NCI-H2196 treated with DMSO at 0.1 percent for 48 hours (cell line): Measurements from ENCODE around the gene NEUROD1.

Source experiments
- DNase-seq: peaks from one replicate; lab custom pipeline; 2025; ENCODE audit not compliant: unreplicated experiment; lab: John Stamatoyannopoulos, UW

Gene NEUROD1

DNA sequence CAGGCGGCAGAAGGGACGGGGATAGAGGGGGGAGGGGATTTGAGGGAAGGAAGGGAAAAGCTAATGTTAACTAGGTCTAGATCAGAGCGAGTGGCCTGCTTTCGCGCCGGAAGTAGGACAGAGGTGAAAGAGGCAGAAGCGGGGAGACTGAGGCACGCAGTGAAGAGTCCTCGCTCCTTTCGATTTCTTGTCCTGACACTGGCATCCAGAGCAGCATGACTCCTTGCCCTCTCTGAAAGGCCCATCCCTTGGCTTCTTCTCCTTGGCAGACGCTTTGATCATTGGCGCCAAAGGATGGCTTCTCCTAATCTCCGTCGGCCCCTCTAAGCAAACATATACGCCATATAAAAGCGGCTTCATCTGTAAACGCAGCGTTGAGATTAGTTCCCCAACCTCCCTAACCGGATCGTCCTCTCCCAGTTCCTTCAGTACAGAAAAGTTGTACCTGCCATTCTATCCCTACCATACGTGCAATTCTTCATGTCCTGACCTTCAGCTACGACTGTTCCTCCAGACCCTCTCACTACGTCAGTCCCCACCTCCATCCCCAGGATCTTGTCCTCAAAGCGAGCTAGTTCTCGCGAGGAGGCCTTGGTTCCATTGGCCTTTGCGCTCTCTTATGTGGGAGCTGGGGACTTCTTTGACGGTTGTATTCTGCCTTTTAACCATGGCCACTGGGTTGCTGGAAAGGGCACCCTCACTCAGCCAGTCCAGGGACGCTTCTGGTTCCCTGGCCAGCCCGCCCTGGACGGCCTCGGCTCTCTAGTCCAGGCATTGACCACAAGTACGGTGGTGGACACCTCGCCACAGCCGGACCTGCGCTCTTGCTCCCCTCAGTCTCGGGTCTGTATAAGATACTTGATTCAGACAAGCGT is 857 bp upstream of the NEUROD1 start:
- DNase-seq = no peak

DNA sequence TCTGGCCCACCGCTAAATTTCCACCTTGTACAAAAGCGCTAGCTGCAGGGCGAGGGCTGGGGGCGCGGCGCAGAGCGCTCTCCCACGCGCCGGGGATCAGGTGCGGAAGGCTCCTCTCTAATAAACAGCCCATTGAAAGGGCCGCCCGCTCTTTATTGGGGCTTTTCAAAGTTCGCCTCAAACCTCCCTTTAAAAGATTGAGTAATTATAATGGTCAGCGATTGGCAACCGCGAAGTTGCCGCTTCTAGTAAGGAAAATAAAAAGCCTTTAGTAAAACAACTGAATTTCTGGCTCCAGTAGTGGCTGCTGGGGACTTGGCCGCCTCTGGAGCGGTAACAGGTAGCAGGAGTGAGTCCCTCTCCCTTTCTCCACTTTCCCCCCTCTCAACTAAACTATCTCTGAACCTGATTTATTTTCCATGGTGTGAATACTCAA is 755 bp downstream of the NEUROD1 start:
- DNase-seq = no peak

DNA sequence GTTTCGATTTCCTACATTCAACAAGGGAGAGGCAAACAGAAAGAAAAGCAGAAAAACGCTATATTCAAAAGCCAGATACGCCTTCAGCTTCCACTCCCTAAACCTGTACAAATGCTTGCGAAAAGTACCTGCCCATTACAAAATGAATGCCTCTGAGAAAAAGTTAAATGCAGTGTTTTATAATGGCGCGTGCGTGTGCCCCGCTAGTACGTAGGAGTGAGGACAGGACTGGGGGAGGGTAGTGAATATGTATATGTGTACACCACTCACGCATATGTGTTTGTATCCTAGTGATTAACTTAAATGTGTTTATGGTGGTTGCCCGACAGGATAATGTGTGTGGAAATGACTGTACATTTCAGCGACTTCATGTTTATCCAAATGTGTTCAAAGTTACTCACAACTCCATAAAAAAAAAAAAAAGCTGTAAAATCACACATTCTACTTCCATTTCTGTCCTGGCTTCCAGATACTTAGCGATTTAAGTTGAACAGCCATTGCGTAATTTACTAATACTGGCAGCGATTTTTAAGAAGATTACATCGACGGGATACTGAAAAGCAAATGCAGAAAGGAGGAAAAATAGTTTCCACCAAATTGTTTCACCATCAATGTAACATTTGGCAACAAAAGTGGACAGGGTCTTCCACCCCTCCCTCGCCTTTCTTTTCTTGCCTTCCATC is 1.3 kb downstream of the NEUROD1 start:
- no peak for DNase-seq

DNA sequence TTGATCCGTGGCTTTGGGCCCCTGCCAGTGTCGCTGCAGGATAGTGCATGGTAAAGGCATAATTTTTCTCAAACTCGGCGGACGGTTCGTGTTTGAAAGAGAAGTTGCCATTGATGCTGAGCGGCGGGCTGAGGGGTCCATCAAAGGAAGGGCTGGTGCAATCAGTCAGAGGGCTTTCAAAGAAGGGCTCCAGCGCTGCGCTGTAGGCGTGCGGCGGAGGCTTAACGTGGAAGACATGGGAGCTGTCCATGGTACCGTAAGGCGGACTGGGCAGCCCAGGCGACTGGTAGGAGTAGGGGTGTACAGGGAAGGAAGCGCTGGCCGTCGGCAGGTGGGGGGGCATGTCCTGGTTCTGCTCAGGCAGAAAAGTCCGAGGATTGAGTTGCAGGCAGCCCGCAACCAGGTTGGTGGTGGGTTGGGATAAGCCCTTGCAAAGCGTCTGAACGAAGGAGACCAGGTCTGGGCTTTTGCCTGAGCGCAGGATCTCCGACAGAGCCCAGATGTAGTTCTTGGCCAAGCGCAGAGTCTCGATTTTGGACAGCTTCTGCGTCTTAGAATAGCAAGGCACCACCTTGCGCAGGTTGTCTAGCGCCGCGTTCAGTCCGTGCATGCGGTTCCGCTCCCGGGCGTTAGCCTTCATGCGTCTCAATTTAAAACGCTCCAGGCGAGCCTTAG is 2.3 kb downstream of the NEUROD1 start:
- no peak for DNase-seq

DNA sequence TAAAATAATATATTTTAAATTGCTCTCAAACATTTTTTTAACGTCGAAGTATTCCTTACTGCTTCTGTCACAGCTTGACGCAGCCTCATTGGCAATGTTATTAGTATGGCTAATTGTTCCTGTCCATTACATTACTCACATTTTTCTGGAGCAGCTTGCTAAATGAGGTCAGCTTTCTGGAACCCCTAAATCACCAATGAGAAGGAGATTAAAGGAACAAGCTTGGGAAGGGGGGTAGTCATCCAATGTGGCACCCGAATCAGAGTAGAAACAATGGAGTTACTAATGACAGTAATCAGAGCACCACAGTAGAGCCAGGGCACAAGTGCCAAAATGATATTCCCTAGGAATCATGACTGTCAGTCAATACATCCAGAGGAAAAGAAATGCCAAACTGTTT is 5.1 kb downstream of the NEUROD1 start:
- no peak for DNase-seq

DNA sequence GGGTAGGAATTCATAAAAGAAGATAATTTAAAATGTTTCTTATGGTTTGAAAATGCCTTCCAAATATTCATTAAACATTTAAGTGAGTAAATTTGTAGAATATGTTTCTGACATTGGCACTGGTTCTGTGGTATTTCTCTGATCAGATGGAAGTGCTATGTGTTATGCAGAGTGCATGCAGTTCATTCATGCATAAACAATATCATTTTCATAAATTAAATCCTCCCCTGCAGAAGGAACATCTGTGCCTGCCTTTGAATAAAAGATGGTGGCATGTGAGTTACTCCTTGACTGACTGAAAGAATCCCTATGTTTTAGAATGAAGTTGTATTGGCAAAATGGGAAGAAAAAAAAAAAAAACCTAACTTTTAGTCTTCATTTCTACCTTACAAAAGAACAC is 5.9 kb downstream of the NEUROD1 start:
- DNase-seq = no peak

DNA sequence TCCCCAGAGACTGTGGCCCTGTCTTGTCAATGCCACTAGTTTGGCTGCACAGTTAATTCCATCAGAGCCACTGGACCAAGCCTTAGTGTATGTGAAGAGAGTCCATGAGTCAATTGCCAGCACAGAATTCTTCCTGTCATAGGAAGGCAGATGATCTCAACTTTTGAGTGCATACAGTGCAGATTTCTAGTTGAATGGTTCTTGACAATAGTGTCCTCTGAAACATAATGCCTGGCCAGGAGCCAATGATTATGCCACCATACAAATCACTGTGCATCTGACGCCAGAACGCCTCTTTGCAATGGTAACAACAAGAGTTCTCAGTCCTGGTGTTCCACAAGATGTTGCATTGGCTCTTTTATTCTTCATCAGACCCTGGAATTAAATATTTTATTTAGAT is 7.1 kb downstream of the NEUROD1 start:
- no peak for DNase-seq

DNA sequence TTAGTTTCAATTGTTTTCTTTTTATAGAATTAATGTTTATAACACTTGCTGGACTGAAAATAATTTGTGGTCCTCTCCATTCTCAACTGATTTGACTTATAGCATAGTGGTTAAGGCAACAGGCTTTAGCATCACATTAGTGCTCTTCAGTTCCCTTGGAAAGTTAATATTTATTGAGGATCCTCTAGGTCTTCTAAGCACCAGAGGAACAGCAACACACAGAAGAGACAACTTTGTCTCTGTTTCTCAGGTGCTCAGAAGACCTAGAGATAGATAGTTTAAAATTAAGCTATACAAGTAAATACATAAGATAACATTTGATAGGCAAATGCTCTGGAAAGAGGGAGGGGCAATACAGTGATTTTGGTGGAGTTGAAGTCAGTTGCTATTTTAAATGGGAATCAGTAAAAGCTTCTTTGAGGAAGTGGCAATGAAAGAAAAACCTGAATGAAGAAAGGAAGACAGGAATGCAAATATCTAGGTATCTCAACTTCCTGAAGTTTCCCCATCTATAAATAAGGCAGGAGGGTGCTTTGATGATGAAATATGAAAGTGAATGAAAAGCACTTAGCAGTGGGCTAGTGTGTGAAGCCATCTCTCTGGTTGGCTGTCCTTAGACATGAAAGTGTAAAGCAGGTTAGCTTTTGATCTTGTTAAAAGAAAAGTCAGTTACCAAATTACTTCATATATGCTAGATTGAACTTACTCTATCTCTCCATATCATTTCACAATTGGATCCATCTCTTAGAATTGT is 7.9 kb downstream of the NEUROD1 start:
- DNase-seq = no peak

DNA sequence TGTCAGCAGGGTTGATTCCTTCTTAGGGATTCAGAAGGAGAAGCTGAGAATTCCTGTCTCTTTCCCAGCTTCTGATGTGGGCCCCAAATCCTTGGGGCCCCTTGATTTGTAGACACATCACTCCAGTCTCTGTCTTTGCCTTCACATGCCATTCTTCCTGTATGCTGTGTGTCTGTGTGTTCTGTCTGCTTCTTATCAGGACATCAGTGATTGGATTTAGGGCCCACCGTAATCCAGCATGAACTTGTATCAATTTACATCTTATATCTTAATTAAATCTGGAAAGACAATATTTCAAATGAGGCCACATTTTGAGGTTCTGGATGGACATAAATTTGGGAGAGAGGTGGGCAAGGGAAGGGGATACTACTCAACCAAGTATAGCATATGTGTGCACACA is 9.7 kb downstream of the NEUROD1 start:
- DNase-seq = no peak

DNA sequence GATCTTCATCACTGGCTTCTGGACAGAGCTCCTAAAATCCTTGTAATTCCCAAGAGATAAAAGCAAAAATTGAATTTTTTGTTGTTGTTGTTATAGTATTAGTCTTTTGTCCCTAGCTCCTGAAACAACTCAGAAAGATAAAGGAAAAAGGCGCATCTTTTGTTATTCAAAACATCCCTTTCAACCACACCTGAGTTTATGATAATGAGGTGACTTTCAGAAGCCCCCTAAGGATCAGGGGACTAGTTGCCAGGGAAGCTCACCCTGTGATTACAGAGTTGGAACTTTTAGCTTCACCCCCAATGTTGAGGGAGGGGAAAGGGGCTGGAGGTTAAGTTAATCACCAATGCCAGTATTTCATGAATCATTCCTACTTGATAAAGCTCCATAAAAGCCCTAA is 13.1 kb downstream of the NEUROD1 start:
- no peak for DNase-seq

DNA sequence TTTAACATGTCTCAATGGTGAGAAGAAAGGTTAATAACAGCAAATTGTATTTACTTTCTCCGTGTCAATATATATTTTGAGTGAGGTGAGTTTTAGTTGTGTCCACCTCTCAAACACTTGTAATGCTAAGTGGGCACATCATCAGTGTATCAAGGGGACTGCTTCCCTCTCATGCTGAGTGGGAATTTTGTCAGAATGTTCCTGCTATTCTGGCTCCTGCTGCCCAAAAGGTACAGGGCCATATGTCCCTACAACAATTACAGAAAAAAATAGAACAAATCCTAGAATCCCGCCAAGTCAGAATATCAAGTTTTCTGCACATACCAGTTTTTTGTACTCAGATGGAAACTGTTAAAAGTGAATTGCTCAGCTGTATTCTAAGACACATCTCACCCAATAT is 18.0 kb downstream of the NEUROD1 start:
- DNase-seq = no peak

DNA sequence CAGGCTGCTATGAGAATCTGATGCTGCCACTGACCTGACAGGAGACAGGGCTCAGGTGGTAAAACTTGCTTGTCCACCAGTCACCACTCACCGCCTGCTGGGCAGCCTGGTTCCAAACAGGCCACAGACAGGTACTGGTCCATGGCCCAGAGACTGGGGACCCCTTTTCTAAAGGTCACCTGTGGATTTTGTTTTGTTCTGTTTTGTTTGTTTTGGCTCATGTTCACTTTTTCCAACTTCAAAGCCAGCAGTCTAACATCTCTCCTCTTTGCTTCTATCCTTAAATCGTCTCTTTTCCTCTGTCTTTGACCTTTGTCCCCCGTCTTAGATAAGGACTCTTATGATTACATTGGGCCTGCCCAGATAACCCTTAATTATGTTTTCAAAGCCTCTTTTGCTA is 20.1 kb downstream of the NEUROD1 start:
- no peak for DNase-seq

DNA sequence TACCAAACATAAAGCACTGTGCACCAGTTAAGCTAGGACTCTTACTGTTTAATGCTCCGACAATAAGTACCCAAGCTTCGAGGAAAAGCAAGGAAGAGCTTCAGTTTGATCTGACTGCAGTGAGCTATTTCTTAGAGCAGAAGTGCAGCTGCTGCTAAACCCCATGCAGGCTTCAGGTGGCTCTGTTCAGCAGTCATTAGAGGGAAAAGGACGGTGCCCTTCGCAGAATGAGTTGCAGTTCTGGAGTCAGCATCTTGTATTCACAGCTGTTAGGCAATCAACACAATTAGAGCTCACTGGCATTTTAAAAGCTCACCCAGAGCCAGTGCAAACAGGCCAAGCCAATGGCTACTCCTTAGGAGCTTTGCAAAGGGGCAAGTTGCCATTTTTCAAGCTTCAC is 21.9 kb downstream of the NEUROD1 start:
- no peak for DNase-seq

DNA sequence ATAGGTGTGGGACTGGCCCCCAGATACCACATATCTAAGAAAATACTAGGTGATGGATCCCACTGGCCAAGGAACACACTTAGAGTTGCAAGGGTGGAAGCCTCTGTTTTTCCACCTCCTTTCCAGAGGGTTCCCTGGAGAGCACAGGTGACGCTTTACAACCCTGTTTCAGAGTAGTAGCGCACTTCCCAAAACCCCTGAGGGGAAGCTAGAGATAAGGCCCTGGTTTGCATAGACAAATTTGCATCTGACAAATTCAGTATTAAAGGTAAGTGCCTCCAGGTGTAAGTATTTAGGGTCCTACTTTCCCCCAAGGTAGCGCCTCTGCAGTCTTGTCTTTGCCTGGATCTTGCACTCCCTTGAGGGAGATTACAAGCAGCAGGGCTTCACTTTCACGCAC is 22.9 kb downstream of the NEUROD1 start:
- DNase-seq = no peak

DNA sequence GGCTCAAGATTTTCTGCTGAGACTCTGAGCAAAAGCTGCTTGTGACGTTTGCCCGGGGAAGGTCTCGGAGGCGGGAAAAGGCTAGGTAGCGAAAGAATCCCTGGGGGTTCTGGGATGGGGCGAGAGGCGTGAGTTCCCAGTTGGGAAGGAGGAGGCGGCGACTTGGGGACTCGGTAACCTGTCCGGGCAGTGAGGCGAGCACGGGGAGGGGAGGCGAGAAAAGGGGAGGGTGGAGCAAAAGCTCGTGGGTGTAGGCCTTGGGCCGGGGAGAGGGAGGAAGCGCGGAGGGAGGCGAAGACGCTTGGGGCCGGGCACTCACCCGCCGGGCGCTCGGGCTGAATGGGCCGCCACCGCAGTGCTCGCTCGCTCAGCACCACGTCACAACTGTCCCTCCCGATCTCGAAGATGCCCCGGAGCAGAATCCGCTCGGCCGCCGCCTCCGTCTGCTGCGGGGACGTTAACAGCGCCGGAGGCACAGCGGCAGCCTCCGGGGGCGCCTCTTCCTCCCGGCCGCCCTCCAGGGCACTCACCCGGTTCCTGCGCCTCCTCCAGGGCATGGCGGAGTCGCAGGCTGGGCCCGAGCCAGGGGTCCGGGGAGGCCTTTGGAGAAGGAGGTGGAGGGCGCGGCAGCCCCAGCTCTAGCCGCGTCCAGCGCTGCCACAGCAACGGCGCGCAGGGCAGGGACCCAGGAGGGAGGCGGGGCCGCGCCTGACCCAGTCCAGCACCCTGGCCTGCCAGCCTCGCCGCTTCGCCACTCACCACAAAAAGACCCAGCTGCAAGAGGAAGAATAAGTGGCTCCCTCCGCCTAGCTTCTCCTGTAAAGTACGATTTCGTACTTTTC is 23.6 kb downstream of the NEUROD1 start, which contains the start of gene CERKL:
CERKL (minus strand) TSS at position 656 of the 842 bp plus-strand sequence; CDS start at position 557, 99 bp downstream.
- DNase-seq = no peak

DNA sequence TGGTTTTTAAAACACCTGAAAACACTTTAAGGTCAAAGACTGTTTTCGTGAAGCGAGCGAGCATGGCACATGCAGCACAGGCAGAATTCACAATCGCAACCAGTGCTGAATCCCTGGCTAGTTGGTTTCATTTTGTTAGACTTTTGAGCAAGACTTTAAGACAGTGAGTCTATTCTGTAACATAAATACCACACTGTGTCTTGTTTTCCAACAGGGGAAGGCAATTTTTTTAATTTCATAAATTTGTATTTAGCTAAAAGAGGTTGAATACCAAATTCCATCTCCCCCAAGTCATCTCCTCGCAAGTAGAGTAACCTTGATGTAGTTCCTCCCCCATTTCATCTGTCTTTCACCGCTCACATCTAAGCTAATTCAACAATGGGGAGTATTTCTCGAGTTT is 24.8 kb downstream of the NEUROD1 start:
- no peak for DNase-seq

DNA sequence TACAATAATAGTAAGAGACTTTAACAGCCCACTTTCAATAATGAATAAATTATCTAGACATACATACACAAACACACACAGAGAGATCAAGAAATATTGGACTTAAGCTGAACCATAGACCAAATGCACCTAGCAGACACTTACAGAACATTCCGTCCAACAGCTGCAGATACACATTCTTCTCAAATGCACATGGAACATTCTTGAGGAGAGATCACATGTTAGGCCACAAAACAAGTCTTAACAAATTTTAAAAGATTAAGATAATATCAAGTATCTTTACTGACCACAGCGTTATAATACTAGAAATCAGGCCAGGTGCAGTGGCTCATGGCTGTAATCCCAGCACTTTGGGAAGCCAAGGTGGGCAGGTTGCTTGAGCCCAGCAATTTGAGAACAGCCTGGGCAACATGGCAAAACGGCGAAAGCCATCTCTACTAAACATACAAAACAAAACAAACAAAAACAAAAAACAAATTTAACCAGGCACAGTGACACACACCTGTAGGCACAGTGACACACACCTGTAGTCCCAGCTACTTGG is 30.8 kb downstream of the NEUROD1 start:
- DNase-seq = no peak

DNA sequence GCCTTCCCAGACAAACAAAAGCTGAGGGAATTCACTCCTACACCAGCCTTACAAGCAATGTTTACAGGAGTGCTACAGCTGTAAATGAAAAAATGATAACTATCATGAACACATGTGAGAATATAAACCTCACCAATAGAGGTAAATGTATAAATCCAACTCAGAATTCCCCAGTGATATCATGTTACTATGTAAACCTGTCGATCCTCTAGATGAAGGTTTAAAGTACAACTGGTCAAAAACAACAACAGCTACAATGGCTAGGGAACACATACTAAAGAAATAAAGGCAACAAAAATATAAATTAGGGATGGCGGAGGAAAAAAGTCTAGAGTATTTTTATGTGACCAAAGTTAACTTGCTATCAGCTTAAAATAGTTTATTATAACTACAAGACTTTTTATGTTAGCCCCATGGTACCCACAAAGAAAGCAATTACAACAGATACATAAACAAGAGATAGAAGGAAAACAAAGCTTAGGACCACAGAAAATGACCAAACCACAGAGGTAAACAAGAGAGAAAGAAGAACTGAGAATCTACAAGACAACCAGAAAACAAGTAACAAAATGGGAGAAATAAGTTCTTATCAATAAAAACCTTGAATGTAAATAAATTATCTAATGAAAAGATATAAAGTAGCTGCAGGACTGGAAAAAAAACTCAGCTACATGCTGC is 31.7 kb downstream of the NEUROD1 start:
- no peak for DNase-seq

DNA sequence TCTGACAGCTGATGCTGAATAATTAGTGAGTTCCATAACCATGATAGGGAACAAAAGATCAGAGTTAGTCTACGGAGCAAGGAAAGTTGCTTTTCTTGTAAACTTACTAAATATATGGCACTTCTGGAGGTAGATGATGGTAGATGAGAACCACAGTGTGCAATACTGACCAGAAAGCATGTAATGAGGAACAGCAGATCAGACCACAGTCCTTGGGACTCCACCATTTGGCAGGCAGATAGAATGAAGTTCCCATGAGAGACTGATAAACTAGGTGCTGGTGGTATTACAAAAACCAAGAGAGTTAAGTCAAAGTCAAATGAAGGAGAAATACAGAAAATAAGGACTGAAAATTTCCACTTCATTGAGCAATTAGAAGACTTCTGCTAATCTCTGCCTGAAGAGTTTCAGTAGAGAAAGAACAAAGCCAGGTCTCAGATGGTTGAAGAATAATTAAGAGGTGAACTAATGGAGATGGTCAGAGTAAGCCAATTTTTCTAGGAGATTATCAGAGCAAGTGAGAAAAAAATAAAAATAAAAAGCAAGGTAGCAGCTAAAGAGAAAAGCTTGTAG is 33.8 kb downstream of the NEUROD1 start:
- no peak for DNase-seq
